Measurements from ENCODE around the gene FBXL13.
A peak's percentile ranks its signal among the peaks of the same experiment; 100 is the strongest.
"Not testable (repeated sequence)": the region's sequence is repeated elsewhere in the genome, so short reads cannot be mapped to it uniquely, and the experiment has no call there.

Gene FBXL13

DNA sequence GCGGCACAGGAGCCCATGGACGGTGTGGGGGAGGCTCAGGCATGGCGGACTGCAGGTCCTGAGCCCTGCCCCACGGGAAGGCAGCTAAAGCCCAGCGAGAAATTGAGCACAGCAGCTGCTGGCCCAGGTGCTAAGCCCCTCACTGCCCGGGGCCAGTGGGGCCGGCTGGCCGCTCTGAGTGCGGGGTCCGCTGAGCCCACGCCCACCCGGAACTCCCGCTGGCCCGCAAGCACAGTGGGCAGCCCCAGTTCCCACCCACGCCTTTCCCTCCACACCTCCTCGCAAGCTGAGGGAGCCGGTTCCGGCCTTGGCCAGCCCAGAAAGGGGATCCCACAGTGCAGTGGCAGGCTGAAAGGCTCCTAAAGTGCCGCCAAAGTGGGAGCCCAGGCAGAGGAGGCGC, 40.3 kb downstream of the FBXL13 start:
- CTCF ChIA-PET, result interaction anchor here (0.7 kb wide), 1 partner anchor 169 kb away, joined by 3 read pairs; no protein-coding TSS in a partner anchor
- POLR2A ChIA-PET, result not testable (repeated sequence)

DNA sequence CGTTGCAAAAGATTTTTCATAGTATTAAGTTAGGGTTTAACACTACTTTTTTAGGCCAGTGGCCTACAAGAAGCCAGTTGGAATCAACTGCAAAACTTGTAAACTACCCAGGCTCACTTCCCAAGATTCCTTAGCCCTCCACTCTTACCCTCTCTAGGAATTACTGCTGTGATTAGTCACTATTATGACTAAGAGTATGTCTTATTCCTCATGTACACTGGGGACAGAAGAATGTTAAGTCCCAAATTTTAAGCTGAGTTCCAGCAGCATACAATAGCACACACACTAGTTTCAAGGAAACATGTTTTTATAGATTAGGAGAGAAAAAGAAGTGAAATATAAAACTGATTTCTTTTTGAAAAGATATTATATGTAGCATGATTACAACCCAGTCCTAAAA, 42.8 kb downstream of the FBXL13 start:
- POLR2A ChIA-PET, result no interaction called here
- CTCF ChIA-PET, result interaction anchor here (1.2 kb wide), 1 partner anchor 19 kb away, joined by 4 read pairs; no protein-coding TSS in a partner anchor
- Histone ChIP-seq H3K9me3 (ENCODE audit: control extremely low read depth in 1 of 5, control insufficient read depth in 4 of 5, insufficient read depth in 2 of 5, low read depth in 1 of 5, low read length in 4 of 5) (no peaks in the 10 kb centered on the region), H3K4me3 (ENCODE audit: control insufficient read depth in 1 of 7, extremely low read depth in 1 of 7, insufficient read depth in 4 of 7, low read depth in 2 of 7, low read length in 6 of 7) (no peak overlapping the region), H3K27ac (ENCODE audit: insufficient read depth in 1 of 2, low read depth in 1 of 2, low read length in 2 of 2, poor library complexity in 1 of 2, severe bottlenecking in 2 of 2) (no peak overlapping the region), H3K27me3 (replicated peaks in 2 of 5; ENCODE audit: control insufficient read depth in 4 of 5, insufficient read depth in 5 of 5, low read length in 4 of 5) (no peaks in the 10 kb centered on the region), H3K36me3 (ENCODE audit: control insufficient read depth in 4 of 4, insufficient read depth in 4 of 4, low read length in 3 of 4) (no peaks in the 10 kb centered on the region), H3K4me1 (ENCODE audit: control extremely low read depth in 1 of 4, control insufficient read depth in 4 of 4, insufficient read depth in 4 of 4, low read length in 3 of 4) (no peaks in the 10 kb centered on the region)
- no CpG with 5 or more reads among the region's 1 CpG for WGBS (ENCODE audit: insufficient coverage)
- DNase-seq, result no peak

More for the DNA sequence above, 40.3 kb downstream of the FBXL13 start:
- H3K9me3 ChIP-seq (ENCODE audit: control extremely low read depth in 1 of 5, control insufficient read depth in 4 of 5, insufficient read depth in 2 of 5, low read depth in 1 of 5, low read length in 4 of 5); H3K27ac ChIP-seq (ENCODE audit: insufficient read depth in 1 of 2, low read depth in 1 of 2, low read length in 2 of 2, poor library complexity in 1 of 2, severe bottlenecking in 2 of 2); DNase-seq; H3K36me3 ChIP-seq (ENCODE audit: control insufficient read depth in 4 of 4, insufficient read depth in 4 of 4, low read length in 3 of 4); H3K4me1 ChIP-seq (ENCODE audit: control extremely low read depth in 1 of 4, control insufficient read depth in 4 of 4, insufficient read depth in 4 of 4, low read length in 3 of 4); H3K27me3 ChIP-seq (replicated peaks in 2 of 5; ENCODE audit: control insufficient read depth in 4 of 5, insufficient read depth in 5 of 5, low read length in 4 of 5); H3K4me3 ChIP-seq (ENCODE audit: control insufficient read depth in 1 of 7, extremely low read depth in 1 of 7, insufficient read depth in 4 of 7, low read depth in 2 of 7, low read length in 6 of 7): not testable (repeated sequence)
- 91% methylated on average over 16 of the region's 20 CpGs for WGBS (ENCODE audit: insufficient coverage)

- Histone ChIP-seq H3K9me3 (ENCODE audit: control extremely low read depth in 1 of 5, control insufficient read depth in 4 of 5, insufficient read depth in 2 of 5, low read depth in 1 of 5, low read length in 4 of 5) (no peaks in the 10 kb centered on the region), H3K4me1 (ENCODE audit: control extremely low read depth in 1 of 4, control insufficient read depth in 4 of 4, insufficient read depth in 4 of 4, low read length in 3 of 4) (no peaks in the 10 kb centered on the region), H3K36me3 (ENCODE audit: control insufficient read depth in 4 of 4, insufficient read depth in 4 of 4, low read length in 3 of 4) (no peaks in the 10 kb centered on the region), H3K27me3 (replicated peaks in 2 of 5; ENCODE audit: control insufficient read depth in 4 of 5, insufficient read depth in 5 of 5, low read length in 4 of 5) (no peaks in the 10 kb centered on the region), H3K4me3 (ENCODE audit: control insufficient read depth in 1 of 7, extremely low read depth in 1 of 7, insufficient read depth in 4 of 7, low read depth in 2 of 7, low read length in 6 of 7) (no peak overlapping the region), H3K27ac (ENCODE audit: insufficient read depth in 1 of 2, low read depth in 1 of 2, low read length in 2 of 2, poor library complexity in 1 of 2, severe bottlenecking in 2 of 2) (no peak overlapping the region)
- ChIA-PET CTCF (no interaction called here), POLR2A (no interaction called here)
- DNase-seq, result no peak
- WGBS (ENCODE audit: insufficient coverage), result 100% methylated on average over 1 of the region's 1 CpG
Observed at GRCh38 chr7:103031024-103031423, 43.6 kb downstream of the FBXL13 start.

DNA sequence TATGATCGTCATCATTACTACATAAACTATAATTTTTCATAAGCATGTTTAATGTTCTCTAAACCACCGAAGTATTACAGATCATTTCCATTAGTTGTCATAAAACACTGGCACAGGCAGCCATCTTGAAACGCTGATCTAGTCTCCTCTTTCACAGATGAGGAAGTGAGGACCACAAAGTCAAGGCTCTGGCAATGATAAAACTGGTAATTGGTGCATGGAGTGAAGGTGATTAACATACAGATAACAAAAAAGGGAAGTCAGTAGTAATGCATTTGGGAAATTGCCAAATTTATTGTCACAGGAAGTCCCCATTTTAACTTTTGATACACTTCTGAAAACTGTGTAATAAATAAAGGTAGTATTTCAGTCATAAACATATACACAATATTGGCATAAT, 49.3 kb downstream of the FBXL13 start:
- peaks cover 0 to 2% (median 0%) of the 10 kb centered on the region in 5 experiments for H3K9me3 ChIP-seq (ENCODE audit: control extremely low read depth in 1 of 5, control insufficient read depth in 4 of 5, insufficient read depth in 2 of 5, low read depth in 1 of 5, low read length in 4 of 5)
- peak overlapping the region in 1 of 2 experiments; percentile 43 for H3K27ac ChIP-seq (ENCODE audit: insufficient read depth in 1 of 2, low read depth in 1 of 2, low read length in 2 of 2, poor library complexity in 1 of 2, severe bottlenecking in 2 of 2)
- ChIA-PET POLR2A (no interaction called here), CTCF (no interaction called here)
- H3K27me3 ChIP-seq (replicated peaks in 2 of 5; ENCODE audit: control insufficient read depth in 4 of 5, insufficient read depth in 5 of 5, low read length in 4 of 5), result no peaks in the 10 kb centered on the region
- WGBS (ENCODE audit: insufficient coverage), result no CpG with 5 or more reads among the region's 3 CpGs
- peak; percentile 86 to 97 (median 95) for DNase-seq
- peaks cover 0 to 7% (median 5%) of the 10 kb centered on the region in 4 experiments for H3K4me1 ChIP-seq (ENCODE audit: control extremely low read depth in 1 of 4, control insufficient read depth in 4 of 4, insufficient read depth in 4 of 4, low read length in 3 of 4)
- H3K4me3 ChIP-seq (ENCODE audit: control insufficient read depth in 1 of 7, extremely low read depth in 1 of 7, insufficient read depth in 4 of 7, low read depth in 2 of 7, low read length in 6 of 7), result no peak overlapping the region
- no peaks in the 10 kb centered on the region for H3K36me3 ChIP-seq (ENCODE audit: control insufficient read depth in 4 of 4, insufficient read depth in 4 of 4, low read length in 3 of 4)

- CTCF ChIA-PET, result interaction anchor here (1.0 kb wide), 1 partner anchor 38 kb away, joined by 3 read pairs; no protein-coding TSS in a partner anchor
- no CpG with 5 or more reads among the region's 1 CpG for WGBS (ENCODE audit: insufficient coverage)
- POLR2A ChIA-PET; H3K4me1 ChIP-seq (ENCODE audit: control extremely low read depth in 1 of 4, control insufficient read depth in 4 of 4, insufficient read depth in 4 of 4, low read length in 3 of 4); H3K36me3 ChIP-seq (ENCODE audit: control insufficient read depth in 4 of 4, insufficient read depth in 4 of 4, low read length in 3 of 4); H3K27me3 ChIP-seq (replicated peaks in 2 of 5; ENCODE audit: control insufficient read depth in 4 of 5, insufficient read depth in 5 of 5, low read length in 4 of 5); H3K4me3 ChIP-seq (ENCODE audit: control insufficient read depth in 1 of 7, extremely low read depth in 1 of 7, insufficient read depth in 4 of 7, low read depth in 2 of 7, low read length in 6 of 7); DNase-seq; H3K27ac ChIP-seq (ENCODE audit: insufficient read depth in 1 of 2, low read depth in 1 of 2, low read length in 2 of 2, poor library complexity in 1 of 2, severe bottlenecking in 2 of 2); H3K9me3 ChIP-seq (ENCODE audit: control extremely low read depth in 1 of 5, control insufficient read depth in 4 of 5, insufficient read depth in 2 of 5, low read depth in 1 of 5, low read length in 4 of 5): not testable (repeated sequence)
Observed at GRCh38 chr7:103023578-103023977, 51.0 kb downstream of the FBXL13 start.

- POLR2A ChIA-PET; H3K27me3 ChIP-seq (replicated peaks in 2 of 5; ENCODE audit: control insufficient read depth in 4 of 5, insufficient read depth in 5 of 5, low read length in 4 of 5); CTCF ChIA-PET; H3K36me3 ChIP-seq (ENCODE audit: control insufficient read depth in 4 of 4, insufficient read depth in 4 of 4, low read length in 3 of 4); DNase-seq; H3K4me1 ChIP-seq (ENCODE audit: control extremely low read depth in 1 of 4, control insufficient read depth in 4 of 4, insufficient read depth in 4 of 4, low read length in 3 of 4); H3K27ac ChIP-seq (ENCODE audit: insufficient read depth in 1 of 2, low read depth in 1 of 2, low read length in 2 of 2, poor library complexity in 1 of 2, severe bottlenecking in 2 of 2); H3K4me3 ChIP-seq (ENCODE audit: control insufficient read depth in 1 of 7, extremely low read depth in 1 of 7, insufficient read depth in 4 of 7, low read depth in 2 of 7, low read length in 6 of 7); H3K9me3 ChIP-seq (ENCODE audit: control extremely low read depth in 1 of 5, control insufficient read depth in 4 of 5, insufficient read depth in 2 of 5, low read depth in 1 of 5, low read length in 4 of 5): not testable (repeated sequence)
- WGBS (ENCODE audit: insufficient coverage), result 100% methylated on average over 1 of the region's 1 CpG
Observed at GRCh38 chr7:103021490-103021889, 53.1 kb downstream of the FBXL13 start.

DNA sequence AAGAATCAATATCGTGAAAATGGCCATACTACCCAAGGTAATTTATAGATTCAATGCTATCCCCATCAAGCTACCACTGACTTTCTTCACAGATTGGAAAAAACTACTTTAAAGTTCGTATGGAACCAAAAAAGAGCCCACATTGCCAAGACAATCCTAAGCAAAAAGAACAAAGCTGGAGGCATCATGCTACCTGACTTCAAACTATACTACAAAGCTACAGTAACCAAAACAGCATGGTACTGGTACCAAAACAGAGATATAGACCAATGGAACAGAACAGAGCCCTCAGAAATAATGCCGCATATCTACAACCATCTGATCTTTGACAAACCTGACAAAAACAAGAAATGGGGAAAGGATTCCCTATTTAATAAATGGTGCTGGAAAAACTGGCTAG, 53.7 kb downstream of the FBXL13 start:
- H3K36me3 ChIP-seq (ENCODE audit: control insufficient read depth in 4 of 4, insufficient read depth in 4 of 4, low read length in 3 of 4); DNase-seq; POLR2A ChIA-PET; CTCF ChIA-PET; H3K4me1 ChIP-seq (ENCODE audit: control extremely low read depth in 1 of 4, control insufficient read depth in 4 of 4, insufficient read depth in 4 of 4, low read length in 3 of 4); H3K27ac ChIP-seq (ENCODE audit: insufficient read depth in 1 of 2, low read depth in 1 of 2, low read length in 2 of 2, poor library complexity in 1 of 2, severe bottlenecking in 2 of 2); H3K4me3 ChIP-seq (ENCODE audit: control insufficient read depth in 1 of 7, extremely low read depth in 1 of 7, insufficient read depth in 4 of 7, low read depth in 2 of 7, low read length in 6 of 7); H3K27me3 ChIP-seq (replicated peaks in 2 of 5; ENCODE audit: control insufficient read depth in 4 of 5, insufficient read depth in 5 of 5, low read length in 4 of 5); H3K9me3 ChIP-seq (ENCODE audit: control extremely low read depth in 1 of 5, control insufficient read depth in 4 of 5, insufficient read depth in 2 of 5, low read depth in 1 of 5, low read length in 4 of 5): not testable (repeated sequence)
- WGBS (ENCODE audit: insufficient coverage), result no CpG with 5 or more reads among the region's 3 CpGs

All from common myeloid progenitor, CD34-positive (primary cell).